Spleen (tissue), 11 donors: Measurements from ENCODE around the gene RENBP. TPM values are rescaled to one million over a fixed set of nuclear protein-coding genes. Genes with fewer than 3 reads are reported as not detected.
A peak's percentile ranks its signal among the peaks of the same experiment; 100 is the strongest.

Experiments
- DNase-seq: peaks from one replicate; pipeline ENCODE4 v3.0.0-alpha.2; 2020
- H3K27ac ChIP-seq, 8 donors: fragments of 200-600 bp; sonication (generic) in 7 of 8; 1 replicate in 4 of 8; 2 replicates in 4 of 8; pipeline versions ENCODE4 v1.5.0 to v1.8.0; 2016 to 2021; ENCODE audit warnings: inconsistent platforms in 4 of 8, mild to moderate bottlenecking in 4 of 8, moderate library complexity in 1 of 8
- H3K27me3 ChIP-seq, 7 donors: fragments of 200-600 bp; sonication (generic) in 6 of 7; replicated peaks in 1 of 7; 1 replicate in 4 of 7; 2 replicates in 3 of 7; pipeline versions ENCODE4 v1.5.0 to v1.8.0; 2016 to 2021; ENCODE audit warnings: inconsistent platforms in 3 of 7, mild to moderate bottlenecking in 1 of 7
- H3K36me3 ChIP-seq, 6 donors: fragments of 200-600 bp; sonication (generic) in 5 of 6; 1 replicate in 4 of 6; 2 replicates in 2 of 6; pipeline versions ENCODE4 v1.5.0 to v1.8.0; 2016 to 2021; ENCODE audit warnings: inconsistent platforms in 2 of 6
- H3K4me1 ChIP-seq, 6 donors: fragments of 200-600 bp; sonication (generic) in 5 of 6; 1 replicate in 3 of 6; 2 replicates in 3 of 6; pipeline versions ENCODE4 v1.5.0 to v1.8.0; 2016 to 2021; ENCODE audit warnings: inconsistent platforms in 3 of 6
- H3K4me3 ChIP-seq, 8 donors: fragments of 200-600 bp; sonication (generic) in 7 of 8; 1 replicate in 4 of 8; 2 replicates in 4 of 8; pipeline versions ENCODE4 v1.5.0 to v1.8.0; 2016 to 2021; ENCODE audit warnings: inconsistent platforms in 4 of 8, mild to moderate bottlenecking in 4 of 8, moderate library complexity in 2 of 8
- H3K9me3 ChIP-seq, 8 donors: fragments of 200-600 bp; sonication (generic) in 7 of 8; 1 replicate in 4 of 8; 2 replicates in 4 of 8; pipeline versions ENCODE4 v1.5.0 to v1.8.0; 2016 to 2021; ENCODE audit warnings: inconsistent platforms in 4 of 8
- CTCF ChIP-seq, 11 experiments: fragments of 200-600 bp in 7 of 11; fragments of 450-650 bp in 4 of 11; sonication (generic) in 4 of 11; IDR thresholded peaks in 8 of 11; conservative IDR thresholded peaks in 3 of 11; 1 replicate in 7 of 11; 2 replicates in 4 of 11; pipeline versions ENCODE4 v1.4.0 to v1.8.0; 2016 to 2021; ENCODE audit warnings: antibody characterized with exemption in 11 of 11, inconsistent platforms in 4 of 11, mild to moderate bottlenecking in 1 of 11
- POLR2A ChIP-seq, 3 donors: fragments of 450-650 bp; IDR thresholded peaks; one replicate each; pipeline ENCODE4 v1.5.1; 2017; ENCODE audit warnings: antibody characterized with exemption in 3 of 3, mild to moderate bottlenecking in 1 of 3
- POLR2AphosphoS5 ChIP-seq, 3 donors: sonication (generic); formaldehyde crosslinking; IDR thresholded peaks; one replicate each; pipeline ENCODE4 v1.5.1; 2017; ENCODE audit warnings: antibody characterized with exemption in 3 of 3
- WGBS, 5 donors: extraction: QIAGEN DNeasy Blood & Tissue Kit in 3 of 5; methylation state at CpG; one replicate each; pipeline versions ENCODE4 v1.1.5 to v1.1.7; 2013 to 2018; 5-methylcytosine and 5-hydroxymethylcytosine counted together
- intact Hi-C: fragments of 100-400 bp; cut with DNase I; formaldehyde crosslinking; loops from one replicate; pipeline ENCODE4 v1.15.0; 2023; ENCODE audit warnings: low total_unique reads
- polyA plus RNA-seq, 3 donors: library from polyadenylated mRNA; stranded (reverse); fragments of 200-250 nt; gene quantifications; one replicate each; pipeline ENCODE4 v1.2.1, GENCODE V29; 2013
- total RNA-seq, 7 donors: library from RNA; depleted of rRNA in 3 of 7; stranded (reverse); fragments of >200 nt in 3 of 7; fragmentation: NEBNext Ultra II Directional in 4 of 7; extraction: Animal tissue kit (Norgen Biotek cat#: 25700) in 4 of 7; gene quantifications; one replicate each; pipeline versions ENCODE4 v1.1.0 to v1.2.1, GENCODE V29; 2016 to 2021
- donor health status: healthy with polysubstance abuse.
- donor health status: DM: no; HTN: no; CAD: no; lungs with moderate emphysema.
- donor health status: DM: no; HTN: no; CAD: no.
- donor health status: Bipolar disorder and iron deficiency.
- donor health status: healthy.
- donor health status: DM: no; HTN: no; CAD: no.
- donor health status: DM: yes; HTN: yes; CAD: no.

Gene RENBP
- total and polyA plus RNA-seq, 10 donors = 42.0 to 105 (median 63.5) TPM

GRCh38 chrX:153902385-153902784, 42.1 kb downstream of the RENBP start:
- Histone ChIP-seq H3K4me3 (no peak overlapping the region), H3K4me1 (peaks cover 12 to 70% (median 51%) of the 10 kb centered on the region in 6 donors), H3K36me3 (peaks cover 0 to 7% (median 0%) of the 10 kb centered on the region in 6 donors), H3K27ac (peak overlapping the region in 1 of 8 donors; percentile 7), H3K27me3 (no peaks in the 10 kb centered on the region), H3K9me3 (peaks cover 0 to 5% (median 0%) of the 10 kb centered on the region in 8 donors)
- WGBS, 5 donors = 42 to 66% (median 55%) methylated on average over 7 to 10 of the region's 10 CpGs
- TF ChIP-seq POLR2AphosphoS5 (IDR thresholded peaks at IDR 0.05) = peak in 1 of 3 donors; percentile 47
- TF ChIP-seq POLR2A (IDR thresholded peaks at IDR 0.05) = no peak
- intact Hi-C loops = no loop called here
- DNase-seq = no peak

- DNase-seq = no peak
- intact Hi-C loops = no loop called here
- H3K9me3 ChIP-seq = peaks cover 0 to 5% (median 0%) of the 10 kb centered on the region in 8 donors
- peaks cover 0 to under 1% (median 0%) of the 10 kb centered on the region in 6 donors for H3K36me3 ChIP-seq
- no peaks in the 10 kb centered on the region for H3K27me3 ChIP-seq
- H3K4me1 ChIP-seq = peaks cover 12 to 69% (median 51%) of the 10 kb centered on the region in 6 donors
- WGBS, 5 donors = 57 to 66% (median 64%) methylated on average over 8 of the region's 8 CpGs
- TF ChIP-seq CTCF (IDR thresholded peaks at IDR 0.05 in 8 of 11, conservative IDR thresholded peaks at IDR 0.05 in 3 of 11) (no peak), POLR2A (IDR thresholded peaks at IDR 0.05) (no peak), POLR2AphosphoS5 (IDR thresholded peaks at IDR 0.05) (no peak)
- peak overlapping the region in 1 of 8 donors; percentile 61 for H3K27ac ChIP-seq
- no peak overlapping the region for H3K4me3 ChIP-seq
Observed at GRCh38 chrX:153901753-153902140, 42.7 kb downstream of the RENBP start.

GRCh38 chrX:153900831-153901752, 43.4 kb downstream of the RENBP start:
- peak; percentile 87 for DNase-seq
- no peak overlapping the region for H3K4me3 ChIP-seq
- H3K27me3 ChIP-seq = no peaks in the 10 kb centered on the region
- no peaks in the 10 kb centered on the region for H3K36me3 ChIP-seq
- 21 to 54% (median 30%) methylated on average over 17 to 26 of the region's 26 CpGs for WGBS, 5 donors
- peaks cover 12 to 62% (median 51%) of the 10 kb centered on the region in 6 donors for H3K4me1 ChIP-seq
- intact Hi-C loops = no loop called here
- H3K27ac ChIP-seq = peak overlapping the region in 3 of 8 donors; percentile 55 to 62 (median 61)
- H3K9me3 ChIP-seq = peaks cover 0 to 10% (median 0%) of the 10 kb centered on the region in 8 donors
- TF ChIP-seq POLR2A (IDR thresholded peaks at IDR 0.05) (no peak), POLR2AphosphoS5 (IDR thresholded peaks at IDR 0.05) (peak in 2 of 3 donors; percentile 41 to 45), CTCF (IDR thresholded peaks at IDR 0.05 in 8 of 11, conservative IDR thresholded peaks at IDR 0.05 in 3 of 11) (peak in 2 of 11 experiments; percentile 23 to 30)

GRCh38 chrX:153897899-153898298, 46.5 kb downstream of the RENBP start:
- no peak for DNase-seq
- Histone ChIP-seq H3K4me1 (peaks cover 6 to 30% (median 27%) of the 10 kb centered on the region in 6 donors), H3K9me3 (peaks cover 0 to 18% (median 0%) of the 10 kb centered on the region in 8 donors), H3K27me3 (peaks cover 0 to 3% (median 0%) of the 10 kb centered on the region in 7 donors), H3K36me3 (no peaks in the 10 kb centered on the region), H3K4me3 (no peak overlapping the region), H3K27ac (no peak overlapping the region)
- no peak for TF ChIP-seq CTCF (IDR thresholded peaks at IDR 0.05 in 8 of 11, conservative IDR thresholded peaks at IDR 0.05 in 3 of 11)
- no peak for TF ChIP-seq POLR2AphosphoS5 (IDR thresholded peaks at IDR 0.05)
- TF ChIP-seq POLR2A (IDR thresholded peaks at IDR 0.05) = no peak
- intact Hi-C loops = loop anchor here (10.0 kb wide), 1 partner anchor 73 kb away; no protein-coding TSS in a partner anchor
